ENCODE results near the gene SLC12A1.

The SLC12A1 gene

GRCh38 chr15:48205981-48206380 is at the start of gene SLC12A1:
TSS of gene SLC12A1 (plus strand) at chr15:48206302. CDS start at chr15:48207720, 1,418 bp downstream.
- DNase-seq = no peak

- no peak for DNase-seq
Measured at GRCh38 chr15:48168616-48169015, 37.5 kb upstream of the SLC12A1 start.

- no peak for DNase-seq
Measured at GRCh38 chr15:48170981-48171380, 35.1 kb upstream of the SLC12A1 start.

- DNase-seq = no peak
Measured at GRCh38 chr15:48175126-48175525, 31.0 kb upstream of the SLC12A1 start.

GRCh38 chr15:48176112-48176511 is 30.0 kb upstream of the SLC12A1 start:
- no peak for DNase-seq

GRCh38 chr15:48176957-48177356 is 29.1 kb upstream of the SLC12A1 start:
- DNase-seq = no peak

- DNase-seq = peak; percentile 35
Measured at GRCh38 chr15:48177383-48177765, 28.7 kb upstream of the SLC12A1 start.

GRCh38 chr15:48177766-48178647 is 28.1 kb upstream of the SLC12A1 start, which contains the start of gene MYEF2:
TSS of gene MYEF2 (minus strand) at chr15:48178295. CDS start at chr15:48178237, 58 bp downstream.
- DNase-seq = peak; percentile 23

- no peak for DNase-seq
Measured at GRCh38 chr15:48178648-48178931, 27.5 kb upstream of the SLC12A1 start.

GRCh38 chr15:48182749-48183148 is 23.4 kb upstream of the SLC12A1 start:
- no peak for DNase-seq

GRCh38 chr15:48185529-48185928 is 20.6 kb upstream of the SLC12A1 start:
- no peak for DNase-seq

GRCh38 chr15:48186271-48186670 is 19.8 kb upstream of the SLC12A1 start:
- DNase-seq = no peak

- no peak for DNase-seq
Measured at GRCh38 chr15:48190932-48191573, 15.0 kb upstream of the SLC12A1 start.

GRCh38 chr15:48191574-48192225 is 14.4 kb upstream of the SLC12A1 start, which contains the start of gene CTXN2:
TSS of gene CTXN2 (plus strand) at chr15:48191665. CDS start at chr15:48201301, 9,636 bp downstream.
- no peak for DNase-seq

- DNase-seq = no peak
Measured at GRCh38 chr15:48202068-48202467, 4.0 kb upstream of the SLC12A1 start.

GRCh38 chr15:48221261-48221660 is 15.2 kb downstream of the SLC12A1 start:
- DNase-seq = no peak

GRCh38 chr15:48221885-48222284 is 15.8 kb downstream of the SLC12A1 start:
- DNase-seq = no peak

GRCh38 chr15:48222627-48223026 is 16.5 kb downstream of the SLC12A1 start:
- no peak for DNase-seq

- DNase-seq = no peak
Measured at GRCh38 chr15:48225771-48226170, 19.7 kb downstream of the SLC12A1 start.

GRCh38 chr15:48230498-48230897 is 24.4 kb downstream of the SLC12A1 start:
- DNase-seq = no peak

GRCh38 chr15:48233246-48233645 is 27.1 kb downstream of the SLC12A1 start:
- DNase-seq = no peak

- no peak for DNase-seq
Measured at GRCh38 chr15:48239334-48239733, 33.2 kb downstream of the SLC12A1 start.

GRCh38 chr15:48242015-48242414 is 35.9 kb downstream of the SLC12A1 start:
- no peak for DNase-seq

GRCh38 chr15:48242535-48242934 is 36.4 kb downstream of the SLC12A1 start:
- DNase-seq = no peak

Data from KG1 (cell line).